Measurements from ENCODE around the gene SLC44A5.
"Not testable (repeated sequence)": the region's sequence is repeated elsewhere in the genome, so short reads cannot be mapped to it uniquely, and the experiment has no call there.

Gene SLC44A5

GRCh38 chr1:75208862-75209261 is 402.1 kb downstream of the SLC44A5 start:
- no peak for DNase-seq (ENCODE audit: low read depth)
- H3K4me3 ChIP-seq (ENCODE audit: low read depth, low read length), result no peak overlapping the region
- in situ Hi-C loops (cut with HindIII; ENCODE audit: low sequenced_read_pairs), result loop anchor here (10.0 kb wide), 1 partner anchor 424 kb away; no protein-coding TSS in a partner anchor
- TF ChIP-seq CTCF (IDR thresholded peaks at IDR 0.05; ENCODE audit: low read depth, low read length, missing control alignments), result no peak

GRCh38 chr1:75203415-75204277 is 407.3 kb downstream of the SLC44A5 start:
- in situ Hi-C loops (cut with HindIII; ENCODE audit: low sequenced_read_pairs), result loop anchor here (10.0 kb wide), 1 partner anchor 419 kb away; no protein-coding TSS in a partner anchor
- peak; percentile 31 for DNase-seq (ENCODE audit: low read depth)
- H3K4me3 ChIP-seq (ENCODE audit: low read depth, low read length), result no peak overlapping the region
- TF ChIP-seq CTCF (IDR thresholded peaks at IDR 0.05; ENCODE audit: low read depth, low read length, missing control alignments), result peak; percentile 71

GRCh38 chr1:75202751-75203150 is 408.2 kb downstream of the SLC44A5 start:
- no peak overlapping the region for H3K4me3 ChIP-seq (ENCODE audit: low read depth, low read length)
- in situ Hi-C loops (cut with HindIII; ENCODE audit: low sequenced_read_pairs), result loop anchor here (10.0 kb wide), 1 partner anchor 418 kb away; no protein-coding TSS in a partner anchor
- no peak for DNase-seq (ENCODE audit: low read depth)
- no peak for TF ChIP-seq CTCF (IDR thresholded peaks at IDR 0.05; ENCODE audit: low read depth, low read length, missing control alignments)

DNA sequence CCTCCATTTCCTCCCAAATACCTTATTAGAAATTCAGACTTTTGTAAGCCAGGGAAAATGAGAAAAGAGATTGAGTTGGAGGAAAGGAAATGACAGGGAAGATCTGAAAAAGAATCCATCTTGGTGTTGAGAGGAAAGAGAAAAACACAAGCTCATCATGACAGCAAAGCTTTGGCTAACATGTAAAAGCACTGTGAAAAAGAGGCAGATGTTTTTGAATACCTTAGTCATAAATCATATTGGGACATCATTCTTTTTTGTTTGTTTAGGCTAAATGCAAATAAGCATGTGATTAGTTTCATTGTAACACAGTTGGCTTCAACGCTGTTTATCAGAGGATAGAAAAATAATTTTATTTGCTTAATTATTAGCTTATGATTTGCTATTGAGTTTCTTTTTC is 412.2 kb downstream of the SLC44A5 start:
- no peak for TF ChIP-seq CTCF (IDR thresholded peaks at IDR 0.05; ENCODE audit: low read depth, low read length, missing control alignments)
- in situ Hi-C loops (cut with HindIII; ENCODE audit: low sequenced_read_pairs), result no loop called here

DNA sequence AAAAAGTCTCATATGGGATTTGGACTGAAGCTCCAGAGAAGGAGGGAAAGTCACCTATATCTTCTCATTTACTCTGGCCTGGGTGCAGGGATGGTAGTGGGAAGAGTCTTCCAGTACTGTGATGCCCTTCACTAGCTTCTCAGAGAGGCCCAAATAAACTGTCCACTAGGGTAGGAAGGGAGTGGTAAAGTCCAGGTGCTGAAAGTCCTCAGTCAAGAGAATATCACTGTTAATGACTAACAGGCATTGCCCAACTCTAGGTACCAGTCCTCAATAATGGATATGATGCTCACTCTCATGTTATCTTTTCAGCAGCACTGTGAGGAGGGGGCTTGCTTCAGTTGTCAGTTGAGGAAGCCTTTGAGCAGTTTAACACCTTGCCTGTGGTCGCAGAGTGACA is 412.8 kb downstream of the SLC44A5 start:
- H3K4me3 ChIP-seq (ENCODE audit: low read depth, low read length), result no peak overlapping the region
- no peak for DNase-seq (ENCODE audit: low read depth)
- no peak for TF ChIP-seq CTCF (IDR thresholded peaks at IDR 0.05; ENCODE audit: low read depth, low read length, missing control alignments)
- in situ Hi-C loops (cut with HindIII; ENCODE audit: low sequenced_read_pairs), result no loop called here

More for the DNA sequence above, 412.2 kb downstream of the SLC44A5 start:
- H3K4me3 ChIP-seq (ENCODE audit: low read depth, low read length), result no peak overlapping the region
- DNase-seq (ENCODE audit: low read depth), result no peak

GRCh38 chr1:75188892-75189291 is 422.0 kb downstream of the SLC44A5 start:
- DNase-seq (ENCODE audit: low read depth), result no peak
- in situ Hi-C loops (cut with HindIII; ENCODE audit: low sequenced_read_pairs), result no loop called here
- no peak overlapping the region for H3K4me3 ChIP-seq (ENCODE audit: low read depth, low read length)
- TF ChIP-seq CTCF (IDR thresholded peaks at IDR 0.05; ENCODE audit: low read depth, low read length, missing control alignments), result no peak

GRCh38 chr1:75181214-75181955 is 429.5 kb downstream of the SLC44A5 start:
- in situ Hi-C loops (cut with HindIII; ENCODE audit: low sequenced_read_pairs); H3K4me3 ChIP-seq (ENCODE audit: low read depth, low read length); DNase-seq (ENCODE audit: low read depth): not testable (repeated sequence)
